ENCODE data around the gene ACTC1. TPM values are rescaled to one million over a fixed set of nuclear protein-coding genes. Genes with fewer than 3 reads are reported as not detected.

The ACTC1 gene
- total RNA-seq, 3 donors from 2014 or later: 0.15 to 1.6 TPM; not detected in 1

DNA sequence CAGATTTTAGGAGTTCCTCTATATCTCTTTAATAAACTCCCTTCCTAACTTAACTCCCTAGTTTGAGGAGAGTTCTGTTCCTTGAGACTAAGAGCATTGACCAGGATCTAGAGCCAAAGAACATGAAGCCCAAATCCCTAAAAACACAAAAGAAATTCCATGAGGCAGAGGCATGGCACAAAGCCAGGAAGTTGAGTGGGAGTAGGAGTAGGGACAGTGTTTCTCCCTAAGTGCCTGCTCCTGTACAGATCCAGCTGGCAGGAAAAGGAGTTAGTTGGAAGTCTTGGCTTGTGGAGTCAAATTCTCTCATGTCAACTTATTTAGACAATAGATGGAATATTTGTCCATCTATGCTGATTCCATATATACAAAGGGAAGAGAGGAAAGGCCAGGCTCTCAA, 11.4 kb downstream of the ACTC1 start:
- H3K36me3 ChIP-seq: no peaks in the 10 kb centered on the region
- no peak overlapping the region for H3K27ac ChIP-seq
- H3K9me3 ChIP-seq: peaks cover 0 to 10% of the 10 kb centered on the region in 2 donors
- intact Hi-C loops (cut with DNase I; ENCODE audit: low total_unique reads): no loop called here
- peaks cover 0 to 2% of the 10 kb centered on the region in 2 donors for H3K27me3 ChIP-seq
- no peak for DNase-seq (ENCODE audit: low spot score in 2 of 2)
- no peaks in the 10 kb centered on the region for H3K4me1 ChIP-seq
- TF ChIP-seq POLR2A (IDR thresholded peaks at IDR 0.05) (no peak), POLR2AphosphoS5 (IDR thresholded peaks at IDR 0.05) (no peak)
- TF ChIP-seq, protein P1, sequence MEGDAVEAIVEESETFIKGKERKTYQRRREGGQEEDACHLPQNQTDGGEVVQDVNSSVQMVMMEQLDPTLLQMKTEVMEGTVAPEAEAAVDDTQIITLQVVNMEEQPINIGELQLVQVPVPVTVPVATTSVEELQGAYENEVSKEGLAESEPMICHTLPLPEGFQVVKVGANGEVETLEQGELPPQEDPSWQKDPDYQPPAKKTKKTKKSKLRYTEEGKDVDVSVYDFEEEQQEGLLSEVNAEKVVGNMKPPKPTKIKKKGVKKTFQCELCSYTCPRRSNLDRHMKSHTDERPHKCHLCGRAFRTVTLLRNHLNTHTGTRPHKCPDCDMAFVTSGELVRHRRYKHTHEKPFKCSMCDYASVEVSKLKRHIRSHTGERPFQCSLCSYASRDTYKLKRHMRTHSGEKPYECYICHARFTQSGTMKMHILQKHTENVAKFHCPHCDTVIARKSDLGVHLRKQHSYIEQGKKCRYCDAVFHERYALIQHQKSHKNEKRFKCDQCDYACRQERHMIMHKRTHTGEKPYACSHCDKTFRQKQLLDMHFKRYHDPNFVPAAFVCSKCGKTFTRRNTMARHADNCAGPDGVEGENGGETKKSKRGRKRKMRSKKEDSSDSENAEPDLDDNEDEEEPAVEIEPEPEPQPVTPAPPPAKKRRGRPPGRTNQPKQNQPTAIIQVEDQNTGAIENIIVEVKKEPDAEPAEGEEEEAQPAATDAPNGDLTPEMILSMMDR (IDR thresholded peaks at IDR 0.05): no peak
- H3K4me3 ChIP-seq: no peak overlapping the region

DNA sequence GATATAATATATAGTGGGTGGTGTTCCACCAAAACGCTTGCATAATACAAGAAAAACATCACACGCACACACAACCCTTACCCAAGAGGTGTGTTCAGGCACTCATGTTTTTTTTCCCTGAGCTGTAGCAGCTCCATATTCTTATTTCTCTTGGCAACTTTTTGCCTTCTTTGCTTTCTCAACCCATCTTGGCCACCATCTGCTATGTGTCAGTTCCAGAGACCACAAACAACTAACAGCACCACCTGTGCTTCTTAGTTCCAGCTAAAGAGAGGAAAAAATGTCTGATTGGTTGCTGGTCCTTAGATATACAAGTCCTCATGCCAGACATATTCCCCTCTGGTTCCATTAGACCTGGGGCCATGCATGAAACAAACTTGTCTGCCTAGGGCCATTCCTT, 11.9 kb downstream of the ACTC1 start:
- DNase-seq (ENCODE audit: low spot score in 2 of 2): no peak
- no peak overlapping the region for H3K27ac ChIP-seq
- peaks cover 0 to 10% of the 10 kb centered on the region in 2 donors for H3K9me3 ChIP-seq
- no peaks in the 10 kb centered on the region for H3K27me3 ChIP-seq
- H3K4me3 ChIP-seq: no peak overlapping the region
- H3K4me1 ChIP-seq: no peaks in the 10 kb centered on the region
- TF ChIP-seq, protein P1 (IDR thresholded peaks at IDR 0.05): no peak
- TF ChIP-seq POLR2AphosphoS5 (IDR thresholded peaks at IDR 0.05) (no peak), POLR2A (IDR thresholded peaks at IDR 0.05) (no peak)
- intact Hi-C loops (cut with DNase I; ENCODE audit: low total_unique reads): no loop called here
- no peaks in the 10 kb centered on the region for H3K36me3 ChIP-seq

DNA sequence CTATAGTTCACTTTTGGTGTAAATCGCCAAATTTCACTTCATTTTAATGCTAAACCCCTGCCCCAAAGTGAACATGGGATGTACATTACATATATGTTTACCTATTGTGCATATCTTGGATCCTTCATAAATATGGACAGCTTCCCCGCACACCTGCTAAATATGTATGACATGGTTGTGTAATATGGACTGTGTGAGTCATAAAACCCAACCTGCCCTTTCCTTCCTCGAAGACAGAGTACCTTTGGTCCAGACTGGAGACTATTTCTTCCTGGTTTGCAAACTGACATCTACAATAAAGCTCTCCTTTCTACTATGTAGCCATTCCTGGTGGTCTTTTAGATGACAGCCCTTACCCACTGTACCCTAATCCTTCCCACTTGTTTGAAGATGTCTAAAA, 12.4 kb downstream of the ACTC1 start:
- no peak overlapping the region for H3K4me3 ChIP-seq
- no peaks in the 10 kb centered on the region for H3K4me1 ChIP-seq
- peaks cover 0 to 10% of the 10 kb centered on the region in 2 donors for H3K9me3 ChIP-seq
- no peak for DNase-seq (ENCODE audit: low spot score in 2 of 2)
- no peak overlapping the region for H3K27ac ChIP-seq
- no peaks in the 10 kb centered on the region for H3K36me3 ChIP-seq
- no peaks in the 10 kb centered on the region for H3K27me3 ChIP-seq
- no peak for TF ChIP-seq POLR2A (IDR thresholded peaks at IDR 0.05)
- TF ChIP-seq, protein P1 (IDR thresholded peaks at IDR 0.05): no peak
- no peak for TF ChIP-seq POLR2AphosphoS5 (IDR thresholded peaks at IDR 0.05)
- intact Hi-C loops (cut with DNase I; ENCODE audit: low total_unique reads): no loop called here

DNA sequence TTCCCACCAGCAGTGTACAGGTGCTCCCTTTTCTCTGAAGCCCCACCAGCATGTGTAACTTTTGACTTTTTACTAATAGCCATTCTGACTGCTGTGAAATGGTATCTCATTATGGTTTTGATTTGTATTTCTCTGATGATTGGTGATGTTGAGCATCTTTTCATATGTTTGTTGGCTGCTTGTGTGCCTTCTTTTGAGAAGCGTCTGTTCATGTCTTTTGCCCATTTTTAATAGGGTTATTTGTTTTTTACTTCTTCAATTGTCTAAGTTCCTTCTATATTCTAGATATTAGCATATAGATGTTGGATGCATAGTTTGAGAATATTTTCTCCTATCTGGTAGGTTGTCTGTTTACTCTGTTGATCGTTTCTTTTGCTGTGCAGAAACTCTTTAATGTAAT, 14.6 kb downstream of the ACTC1 start:
- Histone ChIP-seq H3K4me3 (no peak overlapping the region), H3K4me1 (no peaks in the 10 kb centered on the region), H3K9me3 (peaks cover 0 to 10% of the 10 kb centered on the region in 2 donors), H3K36me3 (no peaks in the 10 kb centered on the region), H3K27me3 (no peaks in the 10 kb centered on the region), H3K27ac (no peak overlapping the region)
- no peak for DNase-seq (ENCODE audit: low spot score in 2 of 2)
- intact Hi-C loops (cut with DNase I; ENCODE audit: low total_unique reads): no loop called here
- TF ChIP-seq POLR2AphosphoS5 (IDR thresholded peaks at IDR 0.05): no peak
- no peak for TF ChIP-seq POLR2A (IDR thresholded peaks at IDR 0.05)
- TF ChIP-seq, protein P1 (IDR thresholded peaks at IDR 0.05): no peak

DNA sequence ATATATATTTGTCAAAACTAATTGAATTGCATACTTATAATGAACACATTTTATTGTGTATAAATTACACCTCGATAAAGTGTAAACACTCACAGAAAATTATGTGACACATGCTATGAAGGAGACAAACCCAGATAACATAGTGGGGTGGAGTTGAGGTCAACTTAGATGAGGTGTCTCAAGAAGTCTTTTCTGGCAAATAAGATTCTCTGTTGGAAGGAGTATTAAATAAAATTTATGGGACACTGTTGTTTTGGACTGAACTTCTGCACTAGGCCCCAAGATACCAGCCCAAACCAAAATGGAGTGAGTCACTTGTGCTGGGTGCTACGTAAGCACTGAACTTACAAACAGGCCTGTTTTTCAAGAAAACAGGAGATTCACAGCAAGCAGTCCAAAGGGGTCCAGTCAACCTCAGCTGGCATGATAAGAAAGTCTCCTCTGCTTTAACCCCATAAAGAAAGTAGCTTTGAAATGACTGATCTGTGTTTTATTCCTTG, 18.7 kb downstream of the ACTC1 start:
- Histone ChIP-seq H3K27ac (no peak overlapping the region), H3K27me3 (no peaks in the 10 kb centered on the region), H3K9me3 (peaks cover 0 to 10% of the 10 kb centered on the region in 2 donors), H3K4me1 (no peaks in the 10 kb centered on the region), H3K36me3 (no peaks in the 10 kb centered on the region), H3K4me3 (no peak overlapping the region)
- no peak for DNase-seq (ENCODE audit: low spot score in 2 of 2)
- intact Hi-C loops (cut with DNase I; ENCODE audit: low total_unique reads): no loop called here
- TF ChIP-seq POLR2AphosphoS5 (IDR thresholded peaks at IDR 0.05): no peak
- no peak for TF ChIP-seq POLR2A (IDR thresholded peaks at IDR 0.05)
- TF ChIP-seq, protein P1 (IDR thresholded peaks at IDR 0.05): no peak
